GM19023 (cell line): ENCODE measurements around the gene C6orf118.

Source experiments
- ATAC-seq: cut with Tn5 transposase; IDR thresholded peaks from one replicate; pipeline ENCODE4 v1.9.1; 2021; ENCODE audit warnings: mild to moderate bottlenecking, moderate library complexity; ENCODE audit not compliant: unreplicated experiment

Gene C6orf118

GRCh38 chr6:165245287-165245686 is 64.1 kb downstream of the C6orf118 start:
- no peak for ATAC-seq

- no peak for ATAC-seq
Measured at GRCh38 chr6:165244524-165245247, 64.7 kb downstream of the C6orf118 start.

- no peak for ATAC-seq
Measured at GRCh38 chr6:165243801-165244200, 65.6 kb downstream of the C6orf118 start.

- no peak for ATAC-seq
Measured at GRCh38 chr6:165236326-165236725, 73.1 kb downstream of the C6orf118 start.

- no peak for ATAC-seq
Measured at GRCh38 chr6:165232731-165233488, 76.5 kb downstream of the C6orf118 start.

GRCh38 chr6:165231581-165232561 is 77.5 kb downstream of the C6orf118 start:
- no peak for ATAC-seq

GRCh38 chr6:165231177-165231576 is 78.2 kb downstream of the C6orf118 start:
- no peak for ATAC-seq
